GM12864 (cell line): Measurements from ENCODE around the gene AOAH.

Source experiments
- DNase-seq: peaks from one replicate; pipeline ENCODE4 v3.0.0-alpha.2; 2011; ENCODE audit warnings: low read depth
- H3K4me3 ChIP-seq: 2 replicates; pipeline ENCODE4 v1.5.1; 2011; ENCODE audit warnings: mild to moderate bottlenecking, low read depth, low read length, control low read depth
- TF ChIP-seq, protein P1 (sequence below): IDR thresholded peaks from 2 replicates; pipeline ENCODE4 v1.5.1; 2011; ENCODE audit warnings: low read depth, mild to moderate bottlenecking, moderate library complexity, low read length, control low read depth, inconsistent platforms; ENCODE audit errors: missing control alignments

Gene AOAH

DNA sequence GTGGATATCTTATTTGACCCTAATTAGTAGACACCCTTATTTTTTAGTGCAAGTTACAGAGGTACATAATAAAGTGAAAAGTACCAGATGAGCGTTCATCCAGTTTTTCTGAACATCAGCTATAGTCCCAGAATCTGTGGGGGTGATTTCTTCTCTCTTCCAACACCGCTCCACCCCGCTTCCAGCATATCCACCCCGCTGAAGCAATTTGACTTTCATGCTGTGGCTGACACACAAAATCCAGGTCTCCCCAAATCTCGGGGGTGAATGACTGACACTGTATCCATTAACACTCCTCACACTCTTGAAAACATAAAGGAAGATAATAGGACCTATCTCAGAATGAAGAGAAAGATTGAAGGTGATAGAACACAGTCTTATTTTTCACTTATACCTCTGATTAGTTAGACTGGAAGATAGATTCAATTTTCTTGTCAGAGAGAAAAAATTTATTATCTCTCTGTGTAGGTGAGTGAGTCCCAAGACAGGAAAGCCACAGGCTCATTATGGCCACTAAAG, 191.3 kb downstream of the AOAH start:
- no peak for DNase-seq
- H3K4me3 ChIP-seq: no peak overlapping the region
- TF ChIP-seq, protein P1, sequence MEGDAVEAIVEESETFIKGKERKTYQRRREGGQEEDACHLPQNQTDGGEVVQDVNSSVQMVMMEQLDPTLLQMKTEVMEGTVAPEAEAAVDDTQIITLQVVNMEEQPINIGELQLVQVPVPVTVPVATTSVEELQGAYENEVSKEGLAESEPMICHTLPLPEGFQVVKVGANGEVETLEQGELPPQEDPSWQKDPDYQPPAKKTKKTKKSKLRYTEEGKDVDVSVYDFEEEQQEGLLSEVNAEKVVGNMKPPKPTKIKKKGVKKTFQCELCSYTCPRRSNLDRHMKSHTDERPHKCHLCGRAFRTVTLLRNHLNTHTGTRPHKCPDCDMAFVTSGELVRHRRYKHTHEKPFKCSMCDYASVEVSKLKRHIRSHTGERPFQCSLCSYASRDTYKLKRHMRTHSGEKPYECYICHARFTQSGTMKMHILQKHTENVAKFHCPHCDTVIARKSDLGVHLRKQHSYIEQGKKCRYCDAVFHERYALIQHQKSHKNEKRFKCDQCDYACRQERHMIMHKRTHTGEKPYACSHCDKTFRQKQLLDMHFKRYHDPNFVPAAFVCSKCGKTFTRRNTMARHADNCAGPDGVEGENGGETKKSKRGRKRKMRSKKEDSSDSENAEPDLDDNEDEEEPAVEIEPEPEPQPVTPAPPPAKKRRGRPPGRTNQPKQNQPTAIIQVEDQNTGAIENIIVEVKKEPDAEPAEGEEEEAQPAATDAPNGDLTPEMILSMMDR: no peak

DNA sequence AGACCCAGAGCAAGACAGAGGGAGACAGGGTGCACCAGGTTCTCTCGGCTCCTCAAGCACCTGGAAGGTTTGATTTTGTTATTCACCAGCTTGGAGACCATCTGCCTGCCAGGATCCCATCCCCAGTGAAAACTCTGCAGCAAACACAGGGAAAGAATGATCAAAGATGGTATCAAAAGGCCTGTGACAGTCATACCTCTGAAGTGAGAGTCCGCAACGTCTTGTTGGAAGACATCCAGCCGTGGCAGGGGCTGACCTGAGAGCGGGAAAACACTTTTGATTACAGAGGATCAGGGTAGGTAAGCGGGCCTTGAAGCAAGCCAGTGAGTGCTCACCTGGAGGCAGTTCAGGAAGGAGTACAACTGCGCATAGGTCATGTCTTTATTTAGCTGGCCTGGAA, 192.3 kb downstream of the AOAH start:
- DNase-seq: no peak
- TF ChIP-seq, protein P1: no peak
- H3K4me3 ChIP-seq: no peak overlapping the region

DNA sequence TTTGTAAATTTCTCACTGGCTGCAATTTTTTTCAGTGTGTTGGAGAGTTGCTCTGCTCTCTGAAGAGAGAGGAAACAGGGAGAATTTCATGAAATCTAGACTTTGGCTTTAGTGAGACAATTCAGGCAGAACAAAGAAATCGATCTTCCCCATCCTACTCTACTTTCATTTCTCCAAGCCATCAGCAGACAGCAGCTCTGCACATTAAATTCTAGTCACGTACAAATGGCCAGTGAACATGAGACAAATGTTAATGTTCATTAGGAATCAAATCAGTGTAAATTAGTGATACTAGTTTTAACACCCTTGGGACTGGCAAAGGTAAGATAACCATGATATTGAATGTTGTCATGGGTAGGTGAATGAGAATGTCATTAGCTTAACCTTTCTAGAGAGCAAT, 193.8 kb downstream of the AOAH start:
- DNase-seq: no peak
- H3K4me3 ChIP-seq: no peak overlapping the region
- TF ChIP-seq, protein P1: no peak

DNA sequence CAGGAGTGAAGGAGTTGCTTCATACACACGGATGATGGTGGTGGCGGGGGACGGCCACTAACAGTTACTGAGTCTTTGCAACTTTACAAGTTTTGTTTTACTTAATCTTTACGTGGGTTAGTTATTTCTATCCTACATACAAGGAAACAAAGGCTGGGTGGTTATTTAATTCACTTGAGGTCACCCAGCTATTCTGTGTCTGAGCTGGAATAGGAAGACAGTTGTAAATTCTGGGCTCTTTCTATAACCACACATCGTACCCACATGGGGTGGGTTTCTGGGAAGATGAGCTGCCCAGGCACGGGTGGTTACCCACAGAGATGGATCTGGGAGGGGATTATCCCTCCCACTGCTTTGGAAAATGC, 196.8 kb downstream of the AOAH start:
- H3K4me3 ChIP-seq: no peak overlapping the region
- TF ChIP-seq, protein P1: no peak

DNA sequence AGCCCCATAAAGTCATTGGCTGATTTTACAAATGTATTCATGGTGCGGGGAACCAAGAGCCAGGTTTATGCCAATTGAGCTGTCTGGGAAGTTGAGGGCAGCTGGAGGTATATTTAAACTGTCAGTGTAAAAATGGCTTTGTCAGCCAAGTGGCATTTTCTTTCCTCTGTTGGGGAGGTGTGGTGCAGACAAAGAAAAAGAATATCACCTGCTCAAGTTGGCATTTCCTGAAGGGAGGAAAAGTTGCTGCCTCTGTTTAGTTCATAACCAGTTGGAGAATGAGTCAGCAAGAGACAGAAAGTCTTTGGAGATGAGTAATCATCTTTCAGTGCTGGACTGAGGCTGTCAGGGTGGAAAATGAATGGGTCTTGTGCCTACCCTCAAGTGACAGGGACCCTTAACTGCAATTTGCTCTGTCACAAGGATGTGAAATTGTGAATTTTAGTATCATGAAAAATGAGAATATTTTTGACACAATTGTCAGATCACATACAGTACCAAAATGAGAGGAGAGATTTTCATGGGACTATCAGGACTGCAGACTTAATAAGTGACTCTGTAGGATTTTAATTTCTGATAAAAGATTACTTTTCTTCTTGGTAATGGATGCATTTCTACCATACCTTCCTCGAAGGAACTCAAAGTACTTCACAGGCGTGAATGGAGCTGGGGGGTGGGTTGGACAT, 197.3 kb downstream of the AOAH start:
- H3K4me3 ChIP-seq: no peak overlapping the region
- TF ChIP-seq, protein P1: no peak
- no peak for DNase-seq

More for the DNA sequence above, 196.8 kb downstream of the AOAH start:
- no peak for DNase-seq

DNA sequence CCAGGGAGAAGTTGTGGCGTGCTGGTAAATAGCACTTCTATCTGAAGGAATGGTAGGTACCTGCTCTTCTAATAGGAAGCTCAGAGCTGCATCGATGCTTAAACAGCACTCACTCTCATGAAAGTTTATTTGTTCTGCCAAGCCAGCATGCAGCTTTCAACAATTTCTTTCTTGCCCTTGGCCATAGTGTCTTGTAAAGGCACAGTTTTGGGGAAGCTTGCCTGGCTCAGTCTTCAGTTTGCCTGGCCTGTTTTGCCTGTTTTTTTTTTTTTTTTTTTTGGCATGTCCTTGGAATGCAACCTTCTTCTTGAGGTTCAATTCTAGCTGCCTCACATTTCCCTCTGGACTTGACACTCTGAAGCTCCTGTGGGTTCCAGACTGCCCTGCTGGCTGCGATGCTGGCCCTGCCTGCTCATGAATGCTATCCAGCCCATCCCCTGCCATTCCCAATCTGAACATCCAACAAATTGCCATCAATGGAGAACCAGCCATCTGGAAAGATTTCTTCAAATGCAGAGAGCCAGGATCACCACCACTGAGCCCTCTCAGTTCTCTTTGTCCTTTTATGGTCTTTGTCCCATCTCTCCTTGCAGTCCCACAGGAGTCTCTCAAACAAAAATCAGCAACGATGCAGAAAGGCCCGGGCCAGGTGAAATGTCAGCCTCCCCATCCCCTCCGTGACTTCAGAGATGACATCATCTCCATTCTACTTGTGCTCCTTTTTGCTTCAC, 200.8 kb downstream of the AOAH start:
- DNase-seq: no peak
- TF ChIP-seq, protein P1: no peak
- H3K4me3 ChIP-seq: no peak overlapping the region

DNA sequence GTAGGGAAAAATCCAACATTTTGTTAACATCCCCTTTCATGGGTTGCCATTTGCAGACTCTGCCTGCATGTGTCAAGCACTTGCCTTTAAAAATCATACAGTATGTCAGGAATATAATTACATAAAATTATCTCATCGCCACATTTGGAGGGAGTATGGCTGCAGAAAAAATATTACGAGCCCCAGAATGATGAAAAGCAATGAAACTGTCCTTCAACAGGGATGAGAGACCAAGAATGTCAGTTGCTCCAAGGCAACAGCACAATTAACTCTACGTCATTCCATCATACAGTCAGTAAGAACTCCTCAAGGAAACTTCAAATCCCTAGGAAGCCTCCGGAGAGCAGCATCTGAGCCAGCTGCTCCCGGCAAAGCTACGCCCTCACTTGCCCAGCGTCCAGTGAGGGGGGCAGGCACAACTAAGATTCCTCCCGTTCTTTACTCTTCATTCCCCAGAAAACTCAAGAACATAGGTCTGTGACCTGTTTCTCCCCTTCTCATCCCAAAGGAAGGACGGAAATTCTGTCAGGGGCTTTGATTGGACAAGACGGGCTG, 201.8 kb downstream of the AOAH start:
- H3K4me3 ChIP-seq: no peak overlapping the region
- TF ChIP-seq, protein P1: no peak

More for the DNA sequence above, 201.8 kb downstream of the AOAH start:
- no peak for DNase-seq
